ENCODE results near the gene EPB41L5. TPM values are rescaled to one million over a fixed set of nuclear protein-coding genes. Genes with fewer than 3 reads are reported as not detected.

The EPB41L5 gene
- total and polyA plus RNA-seq, 9 of the 15 experiments (the other 6 are each of a cell fraction or from before 2014, with no cell fraction given) = 2.3 to 14.1 (median 8.2) TPM

DNA sequence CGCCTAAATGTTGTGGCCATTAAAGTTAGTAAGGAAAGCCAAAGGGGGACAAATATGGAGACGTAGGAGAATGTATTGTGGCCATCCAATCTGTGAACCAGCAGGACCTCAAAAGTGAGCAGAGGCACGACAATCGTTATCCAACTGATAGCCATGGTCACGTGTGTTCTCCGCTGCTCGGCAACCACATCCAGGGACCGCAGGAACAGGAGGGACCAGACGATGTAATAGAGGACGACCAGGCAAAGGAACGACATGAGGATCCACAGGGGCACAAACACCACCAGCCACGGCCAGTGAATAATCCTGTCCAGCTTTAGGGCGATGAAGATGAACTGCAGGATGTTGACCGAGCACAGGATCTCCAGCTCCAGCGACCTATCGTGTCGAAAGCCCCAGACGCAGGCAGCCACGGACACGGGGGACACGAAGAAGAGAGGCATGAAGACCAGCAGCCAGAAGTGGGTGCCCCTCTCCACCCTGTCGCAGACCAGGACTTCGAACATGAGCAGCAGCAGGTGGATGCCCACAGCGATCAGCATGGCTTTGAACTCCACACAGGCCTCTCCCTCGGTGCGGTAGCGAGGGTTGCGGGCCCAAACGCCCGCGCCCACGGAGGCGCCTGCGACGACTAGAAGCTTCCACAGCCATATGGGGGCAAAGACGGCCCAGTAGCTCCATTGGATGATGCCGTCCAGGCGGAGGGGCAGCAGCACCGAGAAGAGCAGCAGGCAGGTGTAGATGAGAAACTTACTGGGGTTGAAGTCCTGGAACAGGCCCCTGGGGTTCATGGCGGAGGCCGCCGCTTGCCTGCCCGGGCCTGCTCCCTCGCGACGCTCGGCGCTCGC is 209.5 kb downstream of the EPB41L5 start (continued):
- TF ChIP-seq FOXK1 (CRISPR knock-in tag; IDR thresholded peaks at IDR 0.05; ENCODE audit: borderline replicate concordance) (peak; percentile 86; the same call in 1 of the 2 replicates), TGIF2 (CRISPR knock-in tag; IDR thresholded peaks at IDR 0.05) (no peak), ZBTB17 (CRISPR knock-in tag; IDR thresholded peaks at IDR 0.05) (peak; percentile 61; the same call in 1 of the 2 replicates), HDGF (IDR thresholded peaks at IDR 0.05) (0 out of 2 replicates have a peak, but pooled peaks have one; percentile 52), ZNF239 (CRISPR knock-in tag; IDR thresholded peaks at IDR 0.05) (no peak), CSDE1 (IDR thresholded peaks at IDR 0.05) (no peak), MED1 (CRISPR knock-in tag; IDR thresholded peaks at IDR 0.05; ENCODE audit: borderline replicate concordance) (0 out of 2 replicates have a peak, but pooled peaks have one; percentile 88), GTF2E2 (tag; IDR thresholded peaks at IDR 0.05) (no peak), ZNF212 (CRISPR knock-in tag; IDR thresholded peaks at IDR 0.05) (0 out of 2 replicates have a peak, but pooled peaks have one; percentile 60)
- TF ChIP-seq, protein P1, sequence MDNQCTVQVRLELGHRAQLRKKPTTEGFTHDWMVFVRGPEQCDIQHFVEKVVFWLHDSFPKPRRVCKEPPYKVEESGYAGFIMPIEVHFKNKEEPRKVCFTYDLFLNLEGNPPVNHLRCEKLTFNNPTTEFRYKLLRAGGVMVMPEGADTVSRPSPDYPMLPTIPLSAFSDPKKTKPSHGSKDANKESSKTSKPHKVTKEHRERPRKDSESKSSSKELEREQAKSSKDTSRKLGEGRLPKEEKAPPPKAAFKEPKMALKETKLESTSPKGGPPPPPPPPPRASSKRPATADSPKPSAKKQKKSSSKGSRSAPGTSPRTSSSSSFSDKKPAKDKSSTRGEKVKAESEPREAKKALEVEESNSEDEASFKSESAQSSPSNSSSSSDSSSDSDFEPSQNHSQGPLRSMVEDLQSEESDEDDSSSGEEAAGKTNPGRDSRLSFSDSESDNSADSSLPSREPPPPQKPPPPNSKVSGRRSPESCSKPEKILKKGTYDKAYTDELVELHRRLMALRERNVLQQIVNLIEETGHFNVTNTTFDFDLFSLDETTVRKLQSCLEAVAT (IDR thresholded peaks at IDR 0.05) = 0 out of 4 replicates have a peak, but pooled peaks of 1 of the 2 experiments have one; percentile 44
- TF ChIP-seq, protein P2, sequence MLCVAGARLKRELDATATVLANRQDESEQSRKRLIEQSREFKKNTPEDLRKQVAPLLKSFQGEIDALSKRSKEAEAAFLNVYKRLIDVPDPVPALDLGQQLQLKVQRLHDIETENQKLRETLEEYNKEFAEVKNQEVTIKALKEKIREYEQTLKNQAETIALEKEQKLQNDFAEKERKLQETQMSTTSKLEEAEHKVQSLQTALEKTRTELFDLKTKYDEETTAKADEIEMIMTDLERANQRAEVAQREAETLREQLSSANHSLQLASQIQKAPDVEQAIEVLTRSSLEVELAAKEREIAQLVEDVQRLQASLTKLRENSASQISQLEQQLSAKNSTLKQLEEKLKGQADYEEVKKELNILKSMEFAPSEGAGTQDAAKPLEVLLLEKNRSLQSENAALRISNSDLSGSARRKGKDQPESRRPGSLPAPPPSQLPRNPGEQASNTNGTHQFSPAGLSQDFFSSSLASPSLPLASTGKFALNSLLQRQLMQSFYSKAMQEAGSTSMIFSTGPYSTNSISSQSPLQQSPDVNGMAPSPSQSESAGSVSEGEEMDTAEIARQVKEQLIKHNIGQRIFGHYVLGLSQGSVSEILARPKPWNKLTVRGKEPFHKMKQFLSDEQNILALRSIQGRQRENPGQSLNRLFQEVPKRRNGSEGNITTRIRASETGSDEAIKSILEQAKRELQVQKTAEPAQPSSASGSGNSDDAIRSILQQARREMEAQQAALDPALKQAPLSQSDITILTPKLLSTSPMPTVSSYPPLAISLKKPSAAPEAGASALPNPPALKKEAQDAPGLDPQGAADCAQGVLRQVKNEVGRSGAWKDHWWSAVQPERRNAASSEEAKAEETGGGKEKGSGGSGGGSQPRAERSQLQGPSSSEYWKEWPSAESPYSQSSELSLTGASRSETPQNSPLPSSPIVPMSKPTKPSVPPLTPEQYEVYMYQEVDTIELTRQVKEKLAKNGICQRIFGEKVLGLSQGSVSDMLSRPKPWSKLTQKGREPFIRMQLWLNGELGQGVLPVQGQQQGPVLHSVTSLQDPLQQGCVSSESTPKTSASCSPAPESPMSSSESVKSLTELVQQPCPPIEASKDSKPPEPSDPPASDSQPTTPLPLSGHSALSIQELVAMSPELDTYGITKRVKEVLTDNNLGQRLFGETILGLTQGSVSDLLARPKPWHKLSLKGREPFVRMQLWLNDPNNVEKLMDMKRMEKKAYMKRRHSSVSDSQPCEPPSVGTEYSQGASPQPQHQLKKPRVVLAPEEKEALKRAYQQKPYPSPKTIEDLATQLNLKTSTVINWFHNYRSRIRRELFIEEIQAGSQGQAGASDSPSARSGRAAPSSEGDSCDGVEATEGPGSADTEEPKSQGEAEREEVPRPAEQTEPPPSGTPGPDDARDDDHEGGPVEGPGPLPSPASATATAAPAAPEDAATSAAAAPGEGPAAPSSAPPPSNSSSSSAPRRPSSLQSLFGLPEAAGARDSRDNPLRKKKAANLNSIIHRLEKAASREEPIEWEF (CRISPR knock-in tag; IDR thresholded peaks at IDR 0.05) = peak; percentile 80; the same call in 1 of the 2 replicates
- TF ChIP-seq, protein P3, sequence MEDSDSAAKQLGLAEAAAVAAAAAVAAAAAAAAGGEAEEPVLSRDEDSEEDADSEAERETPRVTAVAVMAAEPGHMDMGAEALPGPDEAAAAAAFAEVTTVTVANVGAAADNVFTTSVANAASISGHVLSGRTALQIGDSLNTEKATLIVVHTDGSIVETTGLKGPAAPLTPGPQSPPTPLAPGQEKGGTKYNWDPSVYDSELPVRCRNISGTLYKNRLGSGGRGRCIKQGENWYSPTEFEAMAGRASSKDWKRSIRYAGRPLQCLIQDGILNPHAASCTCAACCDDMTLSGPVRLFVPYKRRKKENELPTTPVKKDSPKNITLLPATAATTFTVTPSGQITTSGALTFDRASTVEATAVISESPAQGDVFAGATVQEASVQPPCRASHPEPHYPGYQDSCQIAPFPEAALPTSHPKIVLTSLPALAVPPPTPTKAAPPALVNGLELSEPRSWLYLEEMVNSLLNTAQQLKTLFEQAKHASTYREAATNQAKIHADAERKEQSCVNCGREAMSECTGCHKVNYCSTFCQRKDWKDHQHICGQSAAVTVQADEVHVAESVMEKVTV (CRISPR knock-in tag; IDR thresholded peaks at IDR 0.05) = no peak
